HepG2 (cell line): ENCODE results near the gene CDC42EP3.

Source experiments
- ARNTL ChIP-seq: sonication (generic); formaldehyde crosslinking; IDR thresholded peaks from 2 replicates; pipeline ENCODE4 v1.4.0; 2020; ENCODE audit warnings: mild to moderate bottlenecking, missing genetic modification reagents
- MTF1 ChIP-seq: sonication (generic); formaldehyde crosslinking; IDR thresholded peaks from 2 replicates; pipeline ENCODE4 v1.5.0; 2020; ENCODE audit warnings: missing genetic modification reagents
- PPARG ChIP-seq: conservative IDR thresholded peaks from 2 replicates; pipeline ENCODE4 v1.6.1; 2016; ENCODE audit warnings: missing biosample characterization, missing genetic modification reagents
- ZNF121 ChIP-seq: sonication (generic); formaldehyde crosslinking; IDR thresholded peaks from 2 replicates; pipeline ENCODE4 v1.5.0; 2020; ENCODE audit warnings: mild to moderate bottlenecking, missing genetic modification reagents
- ZNF557 ChIP-seq: sonication (generic); formaldehyde crosslinking; IDR thresholded peaks from 2 replicates; pipeline ENCODE4 v1.4.0; 2020; ENCODE audit warnings: missing genetic modification reagents

- TF ChIP-seq ZNF121 (CRISPR knock-in tag) (no peak), ARNTL (no peak), ZNF557 (CRISPR knock-in tag) (no peak), PPARG (no peak), MTF1 (CRISPR knock-in tag) (no peak)
Measured at GRCh38 chr2:37659723-37660122, 11.7 kb downstream of the CDC42EP3 start.
